ENCODE results near the gene CSMD2. TPM values are rescaled to one million over a fixed set of nuclear protein-coding genes. Genes with fewer than 3 reads are reported as not detected.

CSMD2 gene
- total RNA-seq, 6 donors from 2014 or later: 0.39 to 1.0 (median 0.52) TPM

GRCh38 chr1:33768821-33769220 lies 396.2 kb downstream of the CSMD2 start:
- Histone ChIP-seq H3K4me3 (no peak overlapping the region), H3K36me3 (no peaks in the 10 kb centered on the region), H3K4me1 (no peaks in the 10 kb centered on the region), H3K27ac (no peak overlapping the region), H3K27me3 (no peaks in the 10 kb centered on the region), H3K9me3 (no peaks in the 10 kb centered on the region)
- DNase-seq (no peak), ATAC-seq (ENCODE audit: low FRiP score in 2 of 2) (no peak)
- TF ChIP-seq POLR2A (IDR thresholded peaks at IDR 0.05) (no peak), CTCF (IDR thresholded peaks at IDR 0.05) (no peak), EP300 (IDR thresholded peaks at IDR 0.05) (no peak)
- 38 to 44% methylated on average over 2 of the region's 2 CpGs for WGBS, 2 donors

DNA sequence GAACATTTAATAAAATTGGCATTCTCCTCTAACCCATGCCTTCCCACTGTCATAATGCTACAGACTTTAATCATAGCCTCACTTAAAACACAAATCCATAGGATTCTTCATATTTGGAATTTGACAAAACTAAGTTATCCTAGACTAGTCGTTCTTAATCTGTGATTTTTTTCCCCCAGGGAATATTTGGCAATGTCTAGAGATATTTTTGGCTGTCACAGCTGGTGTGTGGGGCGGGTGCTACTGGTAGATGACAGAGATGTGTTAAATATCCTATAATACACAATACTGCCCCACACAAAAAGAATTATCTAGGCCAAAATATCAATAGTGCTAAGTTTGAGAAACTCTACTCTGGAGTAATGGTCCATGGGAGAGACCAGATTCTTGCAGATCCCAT lies 396.9 kb downstream of the CSMD2 start:
- H3K36me3 ChIP-seq: no peaks in the 10 kb centered on the region
- no peaks in the 10 kb centered on the region for H3K27me3 ChIP-seq
- H3K4me3 ChIP-seq: no peak overlapping the region
- ATAC-seq (ENCODE audit: low FRiP score in 2 of 2) (no peak), DNase-seq (no peak)
- 52 to 69% methylated on average over 2 of the region's 2 CpGs for WGBS, 2 donors
- H3K9me3 ChIP-seq: no peaks in the 10 kb centered on the region
- H3K4me1 ChIP-seq: no peaks in the 10 kb centered on the region
- no peak for TF ChIP-seq CTCF (IDR thresholded peaks at IDR 0.05)
- TF ChIP-seq EP300 (IDR thresholded peaks at IDR 0.05): no peak
- TF ChIP-seq POLR2A (IDR thresholded peaks at IDR 0.05): no peak
- TF ChIP-seq POLR2AphosphoS5 (IDR thresholded peaks at IDR 0.05): no peak
- H3K27ac ChIP-seq: no peak overlapping the region

GRCh38 chr1:33764149-33764548 lies 400.9 kb downstream of the CSMD2 start:
- H3K27ac ChIP-seq: no peak overlapping the region
- TF ChIP-seq POLR2A (IDR thresholded peaks at IDR 0.05) (no peak), CTCF (IDR thresholded peaks at IDR 0.05) (no peak), POLR2AphosphoS5 (IDR thresholded peaks at IDR 0.05) (no peak)
- no peaks in the 10 kb centered on the region for H3K4me1 ChIP-seq
- no peaks in the 10 kb centered on the region for H3K36me3 ChIP-seq
- no peak overlapping the region for H3K4me3 ChIP-seq
- H3K9me3 ChIP-seq: no peaks in the 10 kb centered on the region
- no peak for DNase-seq
- H3K27me3 ChIP-seq: no peaks in the 10 kb centered on the region
- 69 to 91% methylated on average over 3 to 4 of the region's 4 CpGs for WGBS, 2 donors
- ATAC-seq (ENCODE audit: low FRiP score in 2 of 2): no peak

DNA sequence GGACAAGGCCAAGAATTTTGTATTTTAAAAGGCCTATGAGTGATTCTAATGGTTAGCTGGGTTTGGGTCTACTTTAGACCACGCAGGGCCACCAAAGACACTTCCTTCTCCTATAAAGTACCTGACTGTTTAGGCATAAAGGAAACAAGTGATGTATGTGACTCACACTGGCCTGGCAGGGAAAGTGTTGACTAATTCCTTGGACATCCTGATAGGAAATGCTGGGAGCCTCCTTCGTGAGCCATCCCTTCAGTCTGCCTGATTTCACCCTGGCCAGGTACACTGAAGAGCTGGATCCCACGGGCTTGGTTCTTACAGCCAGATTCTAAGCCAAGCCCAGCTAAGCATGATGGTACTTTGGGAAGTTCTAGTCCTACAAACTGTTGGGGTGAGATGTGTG lies 401.6 kb downstream of the CSMD2 start:
- Histone ChIP-seq H3K9me3 (no peaks in the 10 kb centered on the region), H3K4me3 (no peak overlapping the region), H3K27me3 (no peaks in the 10 kb centered on the region), H3K4me1 (no peaks in the 10 kb centered on the region), H3K27ac (no peak overlapping the region), H3K36me3 (no peaks in the 10 kb centered on the region)
- 61 to 92% methylated on average over 1 to 3 of the region's 3 CpGs for whole genome bisulfite sequencing, 2 donors
- TF ChIP-seq EP300 (IDR thresholded peaks at IDR 0.05): no peak
- no peak for TF ChIP-seq POLR2A (IDR thresholded peaks at IDR 0.05)
- TF ChIP-seq POLR2AphosphoS5 (IDR thresholded peaks at IDR 0.05): no peak
- TF ChIP-seq CTCF (IDR thresholded peaks at IDR 0.05): no peak
- ATAC-seq (ENCODE audit: low FRiP score in 2 of 2) (peak in 1 of 2 donors; percentile 63), DNase-seq (no peak)

DNA sequence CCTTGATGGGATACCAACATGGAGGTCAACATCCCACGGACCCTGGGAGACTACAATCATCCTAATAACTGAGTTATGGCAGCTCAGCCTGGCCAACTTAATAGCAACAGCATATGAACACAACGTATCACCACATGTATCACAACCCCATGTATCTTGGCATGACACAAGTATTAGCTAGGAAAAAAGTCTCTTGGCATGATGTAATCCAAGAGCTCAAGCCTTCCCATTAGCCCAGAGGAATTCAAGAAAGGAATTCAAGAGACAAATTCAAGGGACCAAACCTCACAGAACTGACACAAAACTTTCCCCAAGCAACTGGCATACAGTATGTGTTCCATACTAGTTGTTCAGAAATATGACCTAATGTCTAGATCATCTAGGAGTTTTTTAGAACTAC lies 402.1 kb downstream of the CSMD2 start:
- ATAC-seq (ENCODE audit: low FRiP score in 2 of 2) (peak in 1 of 2 donors; percentile 59), DNase-seq (no peak)
- WGBS, 2 donors: 73 to 77% methylated on average over 2 of the region's 2 CpGs
- Histone ChIP-seq H3K4me3 (no peak overlapping the region), H3K9me3 (no peaks in the 10 kb centered on the region), H3K27me3 (no peaks in the 10 kb centered on the region), H3K4me1 (no peaks in the 10 kb centered on the region), H3K27ac (no peak overlapping the region), H3K36me3 (no peaks in the 10 kb centered on the region)
- no peak for TF ChIP-seq POLR2A (IDR thresholded peaks at IDR 0.05)
- no peak for TF ChIP-seq POLR2AphosphoS5 (IDR thresholded peaks at IDR 0.05)
- no peak for TF ChIP-seq EP300 (IDR thresholded peaks at IDR 0.05)
- TF ChIP-seq CTCF (IDR thresholded peaks at IDR 0.05): no peak

Data from upper lobe of left lung (tissue), 6 donors.